GM21526 (cell line): Measurements from ENCODE around the gene UXS1.

Experiments
- ATAC-seq: cut with Tn5 transposase; IDR thresholded peaks from one replicate; pipeline ENCODE4 v1.9.1; 2021; ENCODE audit warnings: moderate library complexity; ENCODE audit not compliant: unreplicated experiment, low FRiP score

UXS1 gene

DNA sequence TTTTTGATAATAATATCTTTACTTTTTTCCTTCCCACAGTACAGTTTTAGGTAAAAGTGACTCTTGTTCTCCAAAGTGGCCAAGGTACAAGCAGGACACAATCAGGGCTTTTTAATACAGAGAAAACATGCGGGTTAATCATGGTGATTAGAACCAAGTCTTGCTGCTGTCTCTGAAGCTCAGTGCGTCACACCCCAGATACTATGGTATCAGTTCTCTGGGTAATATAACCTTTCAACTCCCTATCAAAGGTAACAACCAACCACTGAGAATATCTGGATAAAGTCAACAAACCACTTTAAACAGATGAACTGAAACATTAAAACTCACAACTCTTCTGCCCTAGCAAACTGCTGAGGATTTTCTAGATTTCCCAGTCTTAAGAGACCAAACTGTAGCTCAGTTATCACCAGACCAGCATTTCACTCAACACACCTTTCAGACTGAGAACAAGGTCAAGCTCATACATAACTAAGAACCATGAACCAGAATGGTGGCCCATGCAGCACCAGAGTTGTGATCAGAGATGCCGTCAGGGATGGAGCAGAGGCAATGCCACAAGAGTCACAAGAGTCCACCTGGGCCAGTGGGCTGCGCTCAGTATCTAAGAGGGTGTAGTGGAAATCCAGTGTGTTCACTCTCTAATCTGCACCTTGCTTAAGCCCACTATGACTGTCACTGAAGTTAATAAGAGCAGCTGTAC is 103.0 kb downstream of the UXS1 start:
- no peak for ATAC-seq

DNA sequence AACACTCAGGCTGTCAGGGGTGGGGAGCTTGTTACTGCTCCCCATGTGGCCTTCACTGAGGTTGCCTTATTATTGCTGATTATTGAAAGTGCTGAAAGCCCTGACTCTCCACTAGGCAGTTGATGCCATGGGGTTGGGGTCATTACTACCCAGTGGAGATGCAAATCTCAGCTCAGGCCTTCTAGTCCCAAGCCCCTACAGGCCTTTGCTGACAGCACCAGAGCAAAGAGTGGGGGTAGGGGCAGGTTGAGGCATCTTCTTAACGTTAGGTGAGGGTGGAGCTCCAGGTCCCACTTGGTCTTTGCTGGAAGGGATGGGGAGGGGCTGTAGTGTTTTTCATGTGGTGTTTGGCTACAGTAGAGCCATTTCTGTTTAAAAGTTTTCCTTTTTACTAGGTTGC is 104.5 kb downstream of the UXS1 start:
- no peak for ATAC-seq

DNA sequence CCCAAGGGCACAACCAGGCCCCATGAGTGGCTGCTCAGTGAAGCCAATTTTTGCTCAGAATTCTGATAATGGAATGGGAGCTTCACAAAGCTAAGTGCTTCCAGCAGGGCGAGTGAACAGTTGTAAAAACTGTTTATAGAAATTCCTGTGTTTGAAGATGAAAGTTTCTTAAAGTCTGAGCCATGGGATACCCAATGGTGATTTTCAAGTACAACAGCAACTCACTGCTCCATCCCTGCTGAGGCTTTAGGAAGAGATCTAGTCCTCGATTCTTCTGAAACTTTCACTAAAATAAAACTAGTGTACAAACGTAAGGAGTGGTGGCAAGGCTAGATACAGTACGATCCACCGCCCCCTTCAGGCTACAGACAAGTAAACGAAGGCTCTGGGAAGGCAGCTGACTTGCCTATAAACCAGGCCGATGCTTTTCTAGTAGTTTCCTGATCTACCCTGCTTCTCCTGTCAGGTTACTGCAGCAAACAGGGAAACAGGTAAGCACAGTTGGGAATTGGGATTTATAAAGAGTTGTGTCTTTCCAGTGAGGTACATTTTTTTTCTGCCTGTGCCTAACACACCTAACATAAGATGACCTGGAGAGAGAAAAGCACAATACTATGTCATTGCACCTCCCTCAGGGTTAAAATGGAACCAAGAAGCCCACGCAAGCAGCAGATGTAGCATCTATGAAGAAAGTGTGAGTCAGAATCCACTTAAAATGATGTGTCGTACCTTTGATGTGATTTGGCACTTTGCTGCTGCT is 108.7 kb downstream of the UXS1 start:
- ATAC-seq: no peak

DNA sequence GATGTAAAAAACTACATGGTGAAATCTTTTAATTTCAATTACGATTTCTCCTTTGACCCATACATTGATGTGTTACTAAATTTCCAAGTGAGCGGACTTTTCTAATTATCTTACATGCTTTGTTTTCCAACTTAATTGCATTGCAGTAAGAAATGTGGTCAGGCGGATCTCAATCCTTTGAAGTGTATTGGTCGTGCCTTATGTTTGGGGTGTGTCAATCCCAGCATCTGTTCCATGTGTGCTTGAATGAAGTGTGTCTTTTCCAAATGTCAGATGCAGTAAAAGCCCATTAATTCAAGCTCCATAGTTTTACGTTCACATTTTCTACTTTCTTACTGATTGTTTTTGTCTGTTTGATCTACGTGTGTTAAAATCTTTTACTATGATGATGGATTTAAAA is 113.1 kb downstream of the UXS1 start:
- ATAC-seq: no peak

DNA sequence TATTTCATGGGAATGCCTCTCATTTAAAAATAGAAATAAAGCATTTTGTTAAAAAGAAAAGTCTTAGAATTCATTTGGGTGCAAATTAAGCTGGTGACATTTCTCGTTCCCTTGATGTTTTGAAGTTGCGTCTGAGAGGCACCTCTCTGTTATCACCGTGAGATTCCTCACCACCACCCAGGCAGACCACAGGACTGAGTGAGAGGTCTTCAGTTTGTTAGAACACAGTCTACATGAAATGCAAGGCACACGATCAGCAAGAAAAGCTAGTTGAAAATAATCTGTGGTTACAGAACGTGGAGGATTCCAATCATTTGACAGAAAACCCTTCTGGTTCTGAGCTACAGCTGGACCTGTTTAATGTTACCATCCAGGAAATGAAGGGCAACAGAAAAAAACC is 116.0 kb downstream of the UXS1 start:
- ATAC-seq: no peak

DNA sequence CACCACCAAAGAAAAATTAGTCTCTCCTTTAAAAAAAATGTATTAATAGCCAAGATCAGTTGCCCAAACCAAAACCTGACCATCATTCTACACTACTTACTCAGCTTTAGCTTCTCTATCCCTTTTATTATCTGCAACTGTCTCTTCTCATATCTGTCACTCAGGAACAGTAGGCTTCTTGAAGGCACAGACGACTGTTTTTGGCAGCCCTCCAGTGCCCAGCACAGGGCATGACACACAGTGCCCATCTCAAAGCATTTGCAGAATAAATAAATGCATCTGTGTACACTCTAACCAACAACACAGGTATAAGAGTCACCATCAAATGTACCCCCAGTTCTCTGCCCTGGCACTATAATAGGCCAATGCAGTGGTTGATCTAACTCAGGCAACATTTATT is 117.2 kb downstream of the UXS1 start:
- no peak for ATAC-seq

DNA sequence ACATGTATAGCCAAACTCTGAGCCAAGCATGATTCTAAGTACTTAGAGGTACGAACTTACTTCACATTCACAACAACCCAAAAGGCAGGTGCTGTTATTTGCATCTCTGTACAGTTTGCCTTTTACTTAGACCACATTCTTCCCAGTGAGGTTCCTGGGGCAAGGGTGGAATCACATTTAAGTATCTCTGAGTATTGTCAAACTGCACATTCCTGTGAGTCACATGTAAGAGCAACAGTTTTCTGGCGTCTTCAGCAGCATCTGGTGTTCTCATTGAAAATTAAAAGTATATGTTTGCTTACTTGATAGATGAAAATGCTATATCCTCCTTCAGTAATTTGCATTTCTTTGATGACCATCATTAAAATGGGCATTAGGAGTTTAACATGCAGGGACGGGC is 119.1 kb downstream of the UXS1 start:
- ATAC-seq: no peak

DNA sequence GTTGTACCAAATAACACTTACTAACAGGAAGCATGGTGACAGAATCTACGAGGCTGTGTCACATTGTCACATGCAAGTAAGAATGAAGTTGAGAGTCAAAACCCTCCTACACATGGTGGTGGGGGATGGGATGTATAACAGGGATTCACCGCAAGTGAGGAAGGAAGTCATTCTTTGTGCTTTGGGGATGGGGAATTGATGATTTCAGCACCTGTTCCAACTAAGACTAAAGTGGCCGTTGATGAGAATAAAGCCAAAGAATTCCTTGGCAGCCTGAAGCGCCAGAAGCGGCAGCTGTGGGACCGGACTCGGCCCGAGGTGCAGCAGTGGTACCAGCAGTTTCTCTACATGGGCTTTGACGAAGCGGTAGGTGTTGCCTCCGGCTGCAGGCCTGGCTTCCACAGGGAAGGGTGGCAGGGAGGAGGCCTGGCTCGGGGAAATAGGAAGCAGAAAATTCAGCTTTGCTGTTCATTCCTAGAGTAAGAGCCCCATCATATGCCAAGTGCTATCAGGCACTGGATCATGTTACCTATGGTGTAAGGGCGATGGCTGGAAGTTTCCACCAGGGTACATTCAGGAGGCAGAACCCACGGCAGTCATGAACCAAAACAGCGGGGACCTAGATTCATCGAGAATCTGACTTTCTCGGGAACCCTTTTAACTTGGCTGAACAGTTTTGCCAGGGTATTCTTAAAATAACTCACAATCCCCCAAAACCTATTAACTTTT is 120.3 kb downstream of the UXS1 start:
- no peak for ATAC-seq

DNA sequence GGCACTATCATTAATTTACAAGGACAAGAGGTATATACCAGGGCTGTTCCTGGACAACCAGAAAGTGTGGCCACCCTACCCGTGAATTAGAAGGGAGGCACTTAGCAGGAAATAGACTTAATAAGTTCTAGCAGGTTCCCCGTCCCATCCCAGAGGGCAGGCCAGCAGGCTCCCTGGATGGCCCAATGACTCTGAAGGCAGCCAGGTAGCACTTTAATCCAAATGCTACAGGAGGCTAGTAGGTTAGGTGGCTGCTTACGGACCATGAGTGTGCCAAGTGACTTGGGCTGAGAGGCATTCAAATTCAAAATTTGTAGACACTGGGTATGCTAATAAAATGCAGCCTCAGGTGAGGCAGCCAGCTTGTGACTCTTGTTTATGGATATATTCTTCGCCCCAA is 123.9 kb downstream of the UXS1 start:
- no peak for ATAC-seq

DNA sequence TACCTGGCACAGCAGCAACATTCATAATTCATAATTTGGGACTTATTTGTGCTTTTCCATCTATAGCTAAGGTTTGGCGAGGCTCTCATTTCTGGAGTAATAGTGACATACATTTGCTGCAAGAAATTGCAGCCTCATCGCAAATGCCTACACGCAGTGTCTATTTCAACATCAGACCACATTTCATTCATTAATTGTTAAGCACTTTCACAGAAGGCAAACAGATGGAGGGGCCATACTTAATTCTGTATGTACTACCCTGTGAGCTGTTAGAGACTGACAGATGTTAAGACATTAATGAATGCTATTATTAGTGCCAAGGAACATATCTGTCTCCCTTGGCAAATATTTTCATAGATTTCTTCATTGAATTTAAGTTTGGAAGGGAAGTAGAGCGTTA is 125.7 kb downstream of the UXS1 start:
- ATAC-seq: no peak

DNA sequence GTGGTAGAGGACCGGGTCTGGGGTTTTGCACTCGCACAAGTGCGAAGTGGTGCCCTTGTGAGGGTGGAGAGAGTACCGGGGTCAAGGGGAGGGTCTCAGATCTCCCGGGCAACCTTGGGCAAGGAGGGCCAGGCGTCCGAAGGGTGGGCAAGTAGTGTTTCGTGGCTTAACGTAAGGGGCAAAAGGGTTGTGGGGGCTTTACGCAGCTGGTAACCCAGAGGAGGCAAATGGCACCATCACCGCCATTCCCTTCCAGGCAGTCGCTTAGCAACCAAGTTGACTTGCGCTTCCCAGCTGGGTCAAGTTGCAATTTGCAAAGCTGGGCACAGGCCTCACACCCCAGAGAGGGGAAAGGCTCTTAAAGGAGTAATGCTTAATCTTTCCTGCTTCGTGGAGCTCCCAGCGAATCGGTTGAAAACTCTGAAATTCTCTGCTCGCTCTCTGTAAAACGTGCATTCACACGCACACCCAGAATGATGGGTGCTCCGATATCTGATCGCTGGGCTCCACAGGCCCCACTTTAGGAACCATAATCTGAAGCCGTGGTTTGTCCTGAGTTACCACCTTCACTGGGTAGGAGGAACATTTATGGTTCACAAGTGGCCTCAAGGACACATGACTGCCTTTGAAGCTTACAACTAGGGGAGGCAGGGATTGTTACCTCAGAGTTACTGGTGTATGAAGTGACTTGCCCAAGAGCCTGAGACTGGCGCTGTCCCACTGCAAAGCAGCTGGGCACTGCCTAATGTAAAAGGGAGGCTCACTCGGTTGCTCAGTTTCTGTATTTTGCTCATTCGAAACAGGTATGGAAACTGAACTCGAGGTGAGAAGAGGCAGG is 127.9 kb downstream of the UXS1 start:
- no peak for ATAC-seq

DNA sequence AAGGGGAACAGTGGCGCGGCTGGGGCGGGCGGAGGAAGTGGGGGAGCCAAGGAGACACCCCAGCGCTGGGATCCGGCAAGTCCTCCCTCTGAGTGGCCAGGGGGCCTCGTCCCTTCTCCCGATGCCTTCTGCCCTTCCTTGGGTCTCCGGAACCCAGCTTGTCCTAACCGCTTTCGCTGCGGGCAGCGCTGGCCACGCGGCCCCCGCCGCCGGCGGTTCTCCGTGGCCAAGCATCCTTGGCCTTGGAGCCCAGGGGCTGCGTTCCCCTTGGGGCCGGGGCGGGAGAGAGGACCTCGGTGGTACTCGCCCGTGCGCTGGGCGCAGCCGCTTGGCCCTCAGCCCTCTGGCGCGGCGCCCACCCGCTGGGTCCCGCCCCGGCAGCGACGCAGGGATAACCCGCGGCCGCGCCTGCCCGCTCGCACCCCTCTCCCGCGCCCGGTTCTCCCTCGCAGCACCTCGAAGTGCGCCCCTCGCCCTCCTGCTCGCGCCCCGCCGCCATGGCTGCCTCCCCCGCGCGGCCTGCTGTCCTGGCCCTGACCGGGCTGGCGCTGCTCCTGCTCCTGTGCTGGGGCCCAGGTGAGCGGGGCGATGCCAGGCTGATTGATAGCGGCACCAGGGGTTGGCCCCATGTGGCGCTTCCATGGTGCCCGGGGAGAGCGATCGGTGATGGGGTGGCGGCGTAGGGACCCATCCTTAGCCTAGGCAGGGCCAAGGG is 128.7 kb downstream of the UXS1 start:
- ATAC-seq: no peak

DNA sequence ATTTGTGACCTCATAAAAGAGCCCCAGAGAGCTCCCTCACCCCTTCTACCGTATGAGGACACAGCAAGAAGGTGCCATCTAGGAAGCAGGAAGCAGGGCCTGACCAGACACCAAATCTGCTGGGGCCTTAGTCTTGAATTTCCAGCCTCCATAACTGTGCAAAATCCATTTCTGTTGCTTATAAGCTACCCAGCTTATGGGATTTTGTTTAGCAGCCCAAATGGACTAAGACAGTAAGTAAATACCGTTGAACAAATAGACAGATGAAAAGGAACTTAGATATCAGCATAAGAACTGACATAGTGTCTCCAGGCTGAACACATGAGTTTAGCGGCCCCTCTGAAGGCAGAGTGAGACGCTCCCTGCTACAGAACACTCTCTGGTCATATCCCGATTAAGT is 130.9 kb downstream of the UXS1 start:
- ATAC-seq: no peak

DNA sequence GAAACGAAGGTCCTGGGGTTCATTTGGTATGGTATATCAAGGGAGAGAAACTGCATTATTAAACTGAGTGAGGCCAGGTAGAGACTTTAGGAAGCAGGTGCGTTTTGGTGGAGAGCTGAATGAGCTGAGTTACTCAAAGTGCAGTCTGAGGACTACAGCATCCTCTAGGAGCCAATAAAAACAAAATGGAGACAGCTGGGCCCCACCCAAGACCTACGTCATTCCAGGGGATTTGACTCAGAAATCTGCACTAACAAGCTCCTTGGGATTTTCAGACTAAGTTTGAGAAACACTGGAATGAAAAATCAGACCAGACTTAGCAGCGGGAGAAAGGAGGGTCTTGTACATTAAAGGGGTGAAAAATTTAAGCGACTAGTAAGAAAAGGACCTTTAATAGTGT is 131.5 kb downstream of the UXS1 start:
- ATAC-seq: no peak

DNA sequence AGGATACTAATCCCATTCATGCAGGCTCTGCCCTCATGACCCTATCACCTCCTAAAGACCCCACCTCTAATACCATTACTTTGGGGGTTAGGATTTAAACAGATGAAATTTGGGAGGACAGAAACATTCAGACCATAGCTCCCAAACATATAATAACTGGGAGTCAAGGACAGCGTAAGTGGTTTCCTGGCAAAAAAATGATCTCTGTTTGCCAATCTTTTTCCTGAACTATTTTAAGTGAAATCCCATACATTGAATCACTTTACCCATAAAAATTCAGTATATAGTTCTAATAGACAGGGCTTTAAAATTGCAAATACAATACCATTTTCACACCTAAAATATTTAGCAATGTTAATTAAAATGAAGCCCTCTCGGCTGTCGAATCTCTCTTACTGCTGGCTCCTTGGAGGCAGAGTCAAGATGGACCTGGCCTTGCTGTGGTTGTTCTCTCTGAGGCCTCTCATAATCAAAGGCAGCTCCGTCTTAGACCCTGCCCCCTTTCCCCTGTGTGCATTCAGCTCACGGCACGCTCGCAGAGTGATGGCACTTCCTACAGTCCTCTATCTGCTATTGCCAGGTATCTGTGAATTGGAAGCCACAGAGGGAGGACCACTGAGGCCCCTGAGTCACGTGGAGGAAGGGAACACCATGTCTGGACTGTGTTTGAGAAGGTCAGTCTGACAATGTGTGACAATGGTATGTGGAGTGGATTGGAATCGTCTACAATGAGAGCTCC is 132.3 kb downstream of the UXS1 start:
- no peak for ATAC-seq

DNA sequence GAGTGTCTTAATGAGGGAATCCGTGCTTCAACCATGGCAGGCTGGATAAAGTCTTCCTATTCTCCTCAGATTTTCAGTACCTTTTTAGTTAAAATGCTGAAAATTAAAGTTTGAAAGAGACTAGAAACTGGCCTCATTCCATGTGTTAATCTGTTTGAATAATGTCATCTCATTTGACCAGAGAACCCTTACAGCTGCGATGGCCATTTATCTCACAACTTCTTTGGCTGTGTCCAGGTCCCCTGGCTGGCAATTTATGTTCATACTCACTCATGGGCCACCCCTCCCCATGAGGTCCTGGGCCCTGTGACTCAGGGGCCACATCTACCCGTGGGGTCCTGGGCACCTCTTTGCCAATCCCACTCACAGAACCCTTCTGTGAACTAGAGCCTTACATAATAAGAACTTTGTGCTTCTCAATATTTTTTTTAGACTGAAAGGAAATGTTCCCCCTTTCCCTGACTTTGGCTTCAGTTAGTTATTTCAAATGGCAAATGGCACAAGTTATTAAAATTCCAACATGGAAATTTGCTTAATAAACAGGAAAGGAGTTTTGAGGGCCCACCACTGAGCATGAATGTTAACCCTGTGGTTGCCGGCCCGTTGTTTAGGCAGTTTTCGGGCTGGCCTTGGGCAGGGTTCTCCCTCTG is 134.6 kb downstream of the UXS1 start:
- no peak for ATAC-seq

DNA sequence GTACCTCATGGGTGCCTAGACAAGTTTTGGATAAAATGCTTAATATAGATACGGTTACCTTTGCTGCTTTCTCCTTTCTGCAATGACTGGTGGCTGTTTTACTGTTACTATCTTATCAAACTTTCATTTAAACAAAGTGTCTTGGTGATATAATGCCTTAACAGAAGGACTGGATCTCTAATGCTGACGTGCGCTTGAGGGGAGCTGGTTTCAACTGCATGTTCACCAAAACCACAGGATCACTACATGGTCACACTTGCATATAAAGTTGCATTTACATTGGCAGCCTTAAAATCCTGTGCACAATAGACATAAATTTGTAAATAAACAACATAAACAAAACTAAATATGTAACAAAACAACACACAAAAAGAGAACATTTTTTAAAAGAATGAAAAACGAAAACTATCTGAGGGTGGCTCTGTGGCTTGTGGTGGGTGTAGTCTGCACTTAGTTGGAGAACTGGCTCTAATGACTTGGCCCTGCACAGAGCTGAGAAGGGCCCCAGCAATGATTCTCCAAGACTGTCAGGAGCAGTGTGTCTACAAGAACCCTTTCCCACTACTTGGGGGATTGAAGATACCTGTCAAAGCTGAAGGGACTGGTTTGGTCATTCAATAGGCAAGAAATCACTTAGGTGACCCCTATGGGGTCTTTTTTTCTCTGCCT is 135.5 kb downstream of the UXS1 start:
- ATAC-seq: no peak

DNA sequence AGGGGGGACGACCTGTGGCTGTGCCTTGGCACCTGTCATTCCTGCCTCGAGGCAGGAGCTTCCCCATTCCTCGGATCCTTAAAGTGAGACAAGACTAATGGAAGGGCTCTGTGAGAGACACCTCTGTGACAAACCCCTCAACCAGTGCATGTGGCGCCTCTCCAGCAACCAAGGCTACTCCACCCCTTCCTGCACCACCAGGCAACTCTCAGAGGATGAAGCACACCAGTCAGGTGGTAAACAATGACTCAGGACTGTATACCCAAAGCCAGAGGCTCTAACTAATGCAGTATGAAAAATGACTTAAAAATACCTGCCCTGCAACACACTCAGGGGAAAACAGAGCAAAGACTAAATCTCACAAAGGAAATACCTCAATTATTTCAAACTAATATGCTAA is 136.9 kb downstream of the UXS1 start:
- ATAC-seq: no peak
